ENCODE data around the gene NQO2. TPM values are rescaled to one million over a fixed set of nuclear protein-coding genes. Genes with fewer than 3 reads are reported as not detected.

Gene NQO2
- total RNA-seq, 3 donors from 2014 or later (not counting 1 experiment from before 2014, with no cell fraction given) = 13.1 to 21.7 (median 16.2) TPM

DNA sequence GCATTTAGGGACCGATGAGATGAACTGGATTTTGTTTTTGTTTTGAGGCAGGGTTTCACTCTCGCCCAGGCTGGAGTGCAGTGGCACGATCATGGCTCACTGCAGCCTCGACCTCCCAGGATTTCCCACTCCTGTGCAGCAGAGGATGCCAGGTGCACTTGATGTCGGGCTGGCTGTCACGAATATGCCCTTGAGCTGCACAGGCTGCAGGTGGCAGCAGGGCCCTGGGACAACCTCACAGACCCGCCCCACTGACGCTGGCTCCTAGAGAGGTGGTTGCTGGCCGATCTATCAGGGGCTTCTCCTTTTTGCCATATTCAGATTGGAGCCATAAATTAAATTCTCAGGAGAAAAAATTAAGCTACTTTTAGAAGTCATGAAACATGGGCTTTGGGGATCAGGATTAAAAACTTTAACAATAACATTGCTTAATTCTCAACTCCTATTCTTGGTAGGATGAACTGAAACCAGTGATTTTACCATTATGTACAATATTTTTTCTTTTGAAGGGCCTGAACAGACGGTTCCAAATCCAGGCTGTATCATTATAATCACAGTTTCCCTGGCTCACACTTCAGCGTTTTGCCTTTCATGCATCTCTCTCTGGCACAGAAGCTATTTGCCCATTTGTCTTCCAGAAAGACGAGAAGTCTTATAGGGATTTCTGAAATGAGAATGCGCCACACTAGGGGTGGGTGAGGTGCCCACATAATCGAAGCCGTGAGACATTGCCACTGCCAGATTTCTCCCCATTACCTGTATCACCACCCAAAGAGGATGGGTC, 32.4 kb downstream of the NQO2 start:
- Histone ChIP-seq H3K36me3 (ENCODE audit: control insufficient read depth, insufficient read depth, low read length) (no peaks in the 10 kb centered on the region), H3K4me1 (ENCODE audit: control insufficient read depth, insufficient read depth, low read length) (peaks cover 15% of the 10 kb centered on the region), H3K4me3 (ENCODE audit: low read length) (no peak overlapping the region), H3K9me3 (ENCODE audit: control insufficient read depth, insufficient read depth, low read length) (no peaks in the 10 kb centered on the region), H3K27me3 (ENCODE audit: control insufficient read depth, insufficient read depth, low read length) (peaks cover 2% of the 10 kb centered on the region), H3K27ac (ENCODE audit: low read length) (no peak overlapping the region)
- Mint-ChIP-seq H3K9me3 (no peaks in the 10 kb centered on the region), H3K4me3 (no peak overlapping the region), H3K36me3 (no peaks in the 10 kb centered on the region), H3K27me3 (ENCODE audit: low read depth in 2 of 2) (peaks cover 12 to 28% of the 10 kb centered on the region in 2 donors), H3K27ac (no peak overlapping the region), H3K4me1 (peaks cover 4 to 9% of the 10 kb centered on the region in 2 donors)
- WGBS (ENCODE audit: insufficient coverage) = 70% methylated on average over 15 of the region's 15 CpGs
- intact Hi-C loops (cut with micrococcal nuclease) = no loop called here
- no peak for ATAC-seq
- TF ChIP-seq, protein P1, sequence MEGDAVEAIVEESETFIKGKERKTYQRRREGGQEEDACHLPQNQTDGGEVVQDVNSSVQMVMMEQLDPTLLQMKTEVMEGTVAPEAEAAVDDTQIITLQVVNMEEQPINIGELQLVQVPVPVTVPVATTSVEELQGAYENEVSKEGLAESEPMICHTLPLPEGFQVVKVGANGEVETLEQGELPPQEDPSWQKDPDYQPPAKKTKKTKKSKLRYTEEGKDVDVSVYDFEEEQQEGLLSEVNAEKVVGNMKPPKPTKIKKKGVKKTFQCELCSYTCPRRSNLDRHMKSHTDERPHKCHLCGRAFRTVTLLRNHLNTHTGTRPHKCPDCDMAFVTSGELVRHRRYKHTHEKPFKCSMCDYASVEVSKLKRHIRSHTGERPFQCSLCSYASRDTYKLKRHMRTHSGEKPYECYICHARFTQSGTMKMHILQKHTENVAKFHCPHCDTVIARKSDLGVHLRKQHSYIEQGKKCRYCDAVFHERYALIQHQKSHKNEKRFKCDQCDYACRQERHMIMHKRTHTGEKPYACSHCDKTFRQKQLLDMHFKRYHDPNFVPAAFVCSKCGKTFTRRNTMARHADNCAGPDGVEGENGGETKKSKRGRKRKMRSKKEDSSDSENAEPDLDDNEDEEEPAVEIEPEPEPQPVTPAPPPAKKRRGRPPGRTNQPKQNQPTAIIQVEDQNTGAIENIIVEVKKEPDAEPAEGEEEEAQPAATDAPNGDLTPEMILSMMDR (IDR thresholded peaks at IDR 0.05) = no peak
- DNase-seq = peak in 1 of 2 donors; percentile 46

DNA sequence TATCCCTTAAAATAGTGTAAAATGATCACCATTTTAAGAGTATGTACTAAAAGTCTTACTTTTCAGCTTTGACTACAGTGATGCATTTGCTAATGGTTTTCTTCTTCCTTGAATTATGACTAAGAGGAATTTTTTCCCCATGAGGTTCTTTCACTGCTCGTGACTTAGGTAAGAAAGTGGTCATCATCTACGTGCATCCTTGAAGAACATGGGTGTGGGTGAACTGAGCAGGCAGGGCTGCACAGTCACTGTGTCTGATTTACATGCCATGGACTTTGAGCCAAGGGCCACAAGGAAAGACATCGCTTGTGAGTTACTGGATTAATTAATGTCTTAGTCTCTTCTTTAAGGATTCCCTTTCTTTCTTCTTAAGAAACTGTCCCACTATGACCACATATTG, 33.3 kb downstream of the NQO2 start:
- TF ChIP-seq, protein P1 (IDR thresholded peaks at IDR 0.05) = no peak
- DNase-seq = no peak
- Histone ChIP-seq H3K4me1 (ENCODE audit: control insufficient read depth, insufficient read depth, low read length) (peaks cover 6% of the 10 kb centered on the region), H3K36me3 (ENCODE audit: control insufficient read depth, insufficient read depth, low read length) (no peaks in the 10 kb centered on the region), H3K4me3 (ENCODE audit: low read length) (no peak overlapping the region), H3K27ac (ENCODE audit: low read length) (no peak overlapping the region), H3K27me3 (ENCODE audit: control insufficient read depth, insufficient read depth, low read length) (peaks cover 2% of the 10 kb centered on the region), H3K9me3 (ENCODE audit: control insufficient read depth, insufficient read depth, low read length) (no peaks in the 10 kb centered on the region)
- no peak overlapping the region for H3K27ac Mint-ChIP-seq
- H3K4me1 Mint-ChIP-seq = peaks cover 0 to 5% of the 10 kb centered on the region in 2 donors
- H3K27me3 Mint-ChIP-seq (ENCODE audit: low read depth in 2 of 2) = peaks cover 17 to 34% of the 10 kb centered on the region in 2 donors
- ATAC-seq = no peak
- no peaks in the 10 kb centered on the region for H3K36me3 Mint-ChIP-seq
- H3K4me3 Mint-ChIP-seq = no peak overlapping the region
- intact Hi-C loops (cut with micrococcal nuclease) = no loop called here
- H3K9me3 Mint-ChIP-seq = no peaks in the 10 kb centered on the region
- 80% methylated on average over 2 of the region's 3 CpGs for WGBS (ENCODE audit: insufficient coverage)

DNA sequence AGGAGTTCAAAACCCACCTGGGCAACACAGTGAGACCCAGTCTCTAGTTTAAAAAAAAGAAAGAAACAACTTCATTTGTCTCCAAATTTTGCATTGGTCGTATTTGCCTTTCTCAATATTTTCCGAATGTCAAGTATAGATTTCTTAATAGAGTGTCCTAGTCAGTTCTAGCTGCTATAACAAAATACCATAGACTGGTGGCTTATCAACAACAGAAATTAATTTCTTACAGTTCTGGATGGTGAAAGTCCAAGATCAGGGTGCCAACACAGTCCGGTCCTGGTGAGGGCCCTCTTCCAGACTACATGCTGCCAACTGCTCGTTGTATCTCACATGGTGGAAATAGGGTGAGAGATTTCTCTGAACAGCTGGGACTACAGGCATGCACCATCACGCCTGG, 34.0 kb downstream of the NQO2 start:
- peaks cover under 1% of the 10 kb centered on the region for H3K4me1 ChIP-seq (ENCODE audit: control insufficient read depth, insufficient read depth, low read length)
- H3K9me3 ChIP-seq (ENCODE audit: control insufficient read depth, insufficient read depth, low read length) = no peaks in the 10 kb centered on the region
- H3K36me3 ChIP-seq (ENCODE audit: control insufficient read depth, insufficient read depth, low read length) = no peaks in the 10 kb centered on the region
- TF ChIP-seq, protein P1 (IDR thresholded peaks at IDR 0.05) = no peak
- no peak overlapping the region for H3K27ac Mint-ChIP-seq
- no peak overlapping the region for H3K27ac ChIP-seq (ENCODE audit: low read length)
- no peak overlapping the region for H3K4me3 ChIP-seq (ENCODE audit: low read length)
- WGBS (ENCODE audit: insufficient coverage) = 90% methylated on average over 3 of the region's 5 CpGs
- H3K4me3 Mint-ChIP-seq = no peak overlapping the region
- peaks cover 17 to 34% of the 10 kb centered on the region in 2 donors for H3K27me3 Mint-ChIP-seq (ENCODE audit: low read depth in 2 of 2)
- H3K9me3 Mint-ChIP-seq = no peaks in the 10 kb centered on the region
- H3K27me3 ChIP-seq (ENCODE audit: control insufficient read depth, insufficient read depth, low read length) = peaks cover 2% of the 10 kb centered on the region
- intact Hi-C loops (cut with micrococcal nuclease) = no loop called here
- no peaks in the 10 kb centered on the region for H3K4me1 Mint-ChIP-seq
- DNase-seq (no peak), ATAC-seq (no peak)
- H3K36me3 Mint-ChIP-seq = no peaks in the 10 kb centered on the region
